ENCODE results near the gene MTMR3. TPM values are rescaled to one million over a fixed set of nuclear protein-coding genes. Genes with fewer than 3 reads are reported as not detected.

The MTMR3 gene
- polyA plus RNA-seq, 2 of the 4 experiments (the other 2 are of a cell fraction): 7.4 to 18.8 TPM

GRCh38 chr22:29971607-29972006 is 88.6 kb downstream of the MTMR3 start:
- no peak for DNase-seq (ENCODE audit: low read depth in 1 of 2, low spot score in 1 of 2)
- POLR2A ChIA-PET: no interaction called here
- TF ChIP-seq ZNF302 (CRISPR knock-in tag; IDR thresholded peaks at IDR 0.05): no peak
- no peak for TF ChIP-seq EHMT2 (IDR thresholded peaks at IDR 0.05; ENCODE audit: low read depth)
- no peak for TF ChIP-seq SREBF2 (IDR thresholded peaks at IDR 0.05)
- TF ChIP-seq BHLHE40 (IDR thresholded peaks at IDR 0.05; ENCODE audit: low read depth, low read length): no peak
- no peak for TF ChIP-seq CBX2 (IDR thresholded peaks at IDR 0.05; ENCODE audit: borderline replicate concordance, low read depth)
- TF ChIP-seq ATOH8 (CRISPR knock-in tag; IDR thresholded peaks at IDR 0.05; ENCODE audit: low read depth): no peak
- TF ChIP-seq CHD2 (IDR thresholded peaks at IDR 0.05; ENCODE audit: low read length, partially characterized antibody): no peak
- TF ChIP-seq SMC3 (IDR thresholded peaks at IDR 0.05): no peak
- TF ChIP-seq RARB (CRISPR knock-in tag; IDR thresholded peaks at IDR 0.05): no peak
- no peak overlapping the region for H3K4me3 ChIP-seq
- no peaks in the 10 kb centered on the region for H3K9me3 ChIP-seq
- no peak overlapping the region for H3K27ac ChIP-seq
- no peak overlapping the region for H3K4me2 ChIP-seq
- FAIRE-seq: no peak
- CTCF ChIA-PET: interaction anchor here (1.1 to 1.5 kb wide), 2 partner anchors 33 to 346 kb away, joined by 3 to 5 read pairs; no protein-coding TSS in a partner anchor
- H3K4me1 ChIP-seq: no peaks in the 10 kb centered on the region
- ATAC-seq: no peak
- WGBS (ENCODE audit: missing lambda C conversion rate): 75% methylated on average over 3 of the region's 3 CpGs

- CTCF ChIA-PET: interaction anchor here (1.5 kb wide), 1 partner anchor 33 kb away, joined by 5 read pairs; no protein-coding TSS in a partner anchor
- Histone ChIP-seq H3K27ac (no peak overlapping the region), H3K4me3 (no peak overlapping the region), H3K9me3 (no peaks in the 10 kb centered on the region), H3K4me2 (no peak overlapping the region), H3K4me1 (no peaks in the 10 kb centered on the region)
- POLR2A ChIA-PET: no interaction called here
- WGBS (ENCODE audit: missing lambda C conversion rate): 88% methylated on average over 2 of the region's 2 CpGs
- FAIRE-seq (no peak), DNase-seq (ENCODE audit: low read depth in 1 of 2, low spot score in 1 of 2) (no peak), ATAC-seq (no peak)
- TF ChIP-seq HEYL (CRISPR knock-in tag; IDR thresholded peaks at IDR 0.05) (no peak), BCL3 (IDR thresholded peaks at IDR 0.05) (no peak), NR3C1 (IDR thresholded peaks at IDR 0.05) (no peak), GATA3 (IDR thresholded peaks at IDR 0.05; ENCODE audit: borderline replicate concordance) (no peak), SREBF2 (IDR thresholded peaks at IDR 0.05) (no peak), TP53 (CRISPR knock-in tag; IDR thresholded peaks at IDR 0.05) (no peak), EHF (CRISPR knock-in tag; IDR thresholded peaks at IDR 0.05) (no peak), CBX8 (IDR thresholded peaks at IDR 0.05) (no peak), HOXA7 (CRISPR knock-in tag; IDR thresholded peaks at IDR 0.05) (no peak), BHLHE40 (IDR thresholded peaks at IDR 0.05; ENCODE audit: low read depth, low read length) (no peak), JUNB (IDR thresholded peaks at IDR 0.05) (no peak), ZSCAN20 (CRISPR knock-in tag; IDR thresholded peaks at IDR 0.05) (no peak), PHF8 (IDR thresholded peaks at IDR 0.05; ENCODE audit: borderline replicate concordance, low read depth) (no peak), CHD2 (IDR thresholded peaks at IDR 0.05; ENCODE audit: low read length, partially characterized antibody) (no peak), ESRRA (IDR thresholded peaks at IDR 0.05; ENCODE audit: borderline replicate concordance, low read length) (no peak)
- TF ChIP-seq, protein P1, sequence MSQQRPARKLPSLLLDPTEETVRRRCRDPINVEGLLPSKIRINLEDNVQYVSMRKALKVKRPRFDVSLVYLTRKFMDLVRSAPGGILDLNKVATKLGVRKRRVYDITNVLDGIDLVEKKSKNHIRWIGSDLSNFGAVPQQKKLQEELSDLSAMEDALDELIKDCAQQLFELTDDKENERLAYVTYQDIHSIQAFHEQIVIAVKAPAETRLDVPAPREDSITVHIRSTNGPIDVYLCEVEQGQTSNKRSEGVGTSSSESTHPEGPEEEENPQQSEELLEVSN (IDR thresholded peaks at IDR 0.05; ENCODE audit: borderline replicate concordance, low read depth): no peak
- TF ChIP-seq, protein P2, sequence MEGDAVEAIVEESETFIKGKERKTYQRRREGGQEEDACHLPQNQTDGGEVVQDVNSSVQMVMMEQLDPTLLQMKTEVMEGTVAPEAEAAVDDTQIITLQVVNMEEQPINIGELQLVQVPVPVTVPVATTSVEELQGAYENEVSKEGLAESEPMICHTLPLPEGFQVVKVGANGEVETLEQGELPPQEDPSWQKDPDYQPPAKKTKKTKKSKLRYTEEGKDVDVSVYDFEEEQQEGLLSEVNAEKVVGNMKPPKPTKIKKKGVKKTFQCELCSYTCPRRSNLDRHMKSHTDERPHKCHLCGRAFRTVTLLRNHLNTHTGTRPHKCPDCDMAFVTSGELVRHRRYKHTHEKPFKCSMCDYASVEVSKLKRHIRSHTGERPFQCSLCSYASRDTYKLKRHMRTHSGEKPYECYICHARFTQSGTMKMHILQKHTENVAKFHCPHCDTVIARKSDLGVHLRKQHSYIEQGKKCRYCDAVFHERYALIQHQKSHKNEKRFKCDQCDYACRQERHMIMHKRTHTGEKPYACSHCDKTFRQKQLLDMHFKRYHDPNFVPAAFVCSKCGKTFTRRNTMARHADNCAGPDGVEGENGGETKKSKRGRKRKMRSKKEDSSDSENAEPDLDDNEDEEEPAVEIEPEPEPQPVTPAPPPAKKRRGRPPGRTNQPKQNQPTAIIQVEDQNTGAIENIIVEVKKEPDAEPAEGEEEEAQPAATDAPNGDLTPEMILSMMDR (IDR thresholded peaks at IDR 0.05): no peak
These were observed 89.1 kb downstream of the MTMR3 start for GRCh38 chr22:29972121-29972520.

Measured in A549 (cell line).